T47D (cell line): ENCODE data around the gene TIPARP.

ENCODE experiments used
- DNase-seq, 2 experiments: peaks; one replicate each; pipeline versions ENCODE4 v3.0.0 to v3.0.0-alpha.2; 2011 to 2012; ENCODE audit warnings: low read depth in 1 of 2, low spot score in 1 of 2
- JUND ChIP-seq: IDR thresholded peaks from 2 replicates; pipeline ENCODE4 v1.6.1; 2012; ENCODE audit warnings: low read depth
- in situ Hi-C: cut with HindIII; loops from 2 replicates; pipeline ENCODE4 v1.10.0; 2016; ENCODE audit warnings: low sequenced_read_pairs, low pct_unique_long_range_greater_than_20kb

Gene TIPARP

GRCh38 chr3:156674046-156674910 lies at the start of gene TIPARP:
Gene TIPARP (plus strand): TSS chr3:156674590. CDS start chr3:156677698, 3,108 bp downstream.
- TF ChIP-seq JUND: no peak
- in situ Hi-C loops: no loop called here
- peak; percentile 96 to 100 for DNase-seq

- peak in 1 of 2 experiments; percentile 44 for DNase-seq
- in situ Hi-C loops: no loop called here
- TF ChIP-seq JUND: no peak
Observed at GRCh38 chr3:156626104-156626503, 48.3 kb upstream of the TIPARP start.

- in situ Hi-C loops: no loop called here
- DNase-seq: peak in 1 of 2 experiments; percentile 62
- TF ChIP-seq JUND: no peak
Observed at GRCh38 chr3:156627946-156628569, 46.3 kb upstream of the TIPARP start.

- no peak for TF ChIP-seq JUND
- in situ Hi-C loops: no loop called here
- DNase-seq: no peak
Observed at GRCh38 chr3:156628836-156629618, 45.4 kb upstream of the TIPARP start.

- in situ Hi-C loops: no loop called here
- no peak for TF ChIP-seq JUND
- peak in 1 of 2 experiments; percentile 74 for DNase-seq
Observed at GRCh38 chr3:156630081-156630772, 44.2 kb upstream of the TIPARP start.

GRCh38 chr3:156630773-156631093 lies 43.7 kb upstream of the TIPARP start:
- in situ Hi-C loops: no loop called here
- no peak for TF ChIP-seq JUND
- peak in 1 of 2 experiments; percentile 28 for DNase-seq

GRCh38 chr3:156631323-156631722 lies 43.1 kb upstream of the TIPARP start:
- in situ Hi-C loops: no loop called here
- DNase-seq: no peak

GRCh38 chr3:156632601-156633000 lies 41.8 kb upstream of the TIPARP start:
- in situ Hi-C loops: no loop called here
- no peak for TF ChIP-seq JUND
- no peak for DNase-seq

More at GRCh38 chr3:156631323-156631722, 43.1 kb upstream of the TIPARP start:
- TF ChIP-seq JUND: no peak

GRCh38 chr3:156633335-156633734 lies 41.1 kb upstream of the TIPARP start:
- in situ Hi-C loops: no loop called here
- peak in 1 of 2 experiments; percentile 57 for DNase-seq
- no peak for TF ChIP-seq JUND

- no peak for TF ChIP-seq JUND
- no peak for DNase-seq
- in situ Hi-C loops: no loop called here
Observed at GRCh38 chr3:156635034-156635433, 39.4 kb upstream of the TIPARP start.

- no peak for TF ChIP-seq JUND
- in situ Hi-C loops: no loop called here
- DNase-seq: peak in 1 of 2 experiments; percentile 32
Observed at GRCh38 chr3:156635973-156636372, 38.4 kb upstream of the TIPARP start.

GRCh38 chr3:156637480-156638022 lies 36.8 kb upstream of the TIPARP start:
- in situ Hi-C loops: no loop called here
- TF ChIP-seq JUND: no peak
- peak in 1 of 2 experiments; percentile 96 for DNase-seq
